Breast epithelium (tissue), 3 donors: ENCODE results near the gene SLC22A31.

Experiments
- CTCF ChIP-seq, 3 donors: fragments of 450-650 bp; IDR thresholded peaks; one replicate each; pipeline ENCODE4 v1.5.1; 2016 to 2017; ENCODE audit warnings: antibody characterized with exemption in 3 of 3, mild to moderate bottlenecking in 3 of 3, moderate library complexity in 3 of 3
- POLR2A ChIP-seq: fragments of 450-650 bp; IDR thresholded peaks from one replicate; pipeline ENCODE4 v1.6.1; 2016; ENCODE audit warnings: antibody characterized with exemption, mild to moderate bottlenecking, moderate library complexity
- POLR2AphosphoS5 ChIP-seq, 3 donors: sonication (generic); formaldehyde crosslinking; IDR thresholded peaks; one replicate each; pipeline ENCODE4 v1.6.1; 2017; ENCODE audit warnings: antibody characterized with exemption in 3 of 3

GRCh38 chr16:89209522-89210044 is 9.2 kb upstream of the SLC22A31 start:
- TF ChIP-seq POLR2A: no peak
- no peak for TF ChIP-seq CTCF (IDR thresholded peaks at IDR 0.05)
- no peak for TF ChIP-seq POLR2AphosphoS5 (IDR thresholded peaks at IDR 0.05)
